ENCODE measurements around the gene ECM1. TPM values are rescaled to one million over a fixed set of nuclear protein-coding genes. Genes with fewer than 3 reads are reported as not detected.

The ECM1 gene
- total RNA-seq, 1 experiment from 2014 or later, result 1.4 TPM

GRCh38 chr1:150472601-150473200 lies 35.2 kb upstream of the ECM1 start:
- Histone ChIP-seq H2AFZ (ENCODE audit: low read length) (no peak overlapping the region), H3K23ac (ENCODE audit: insufficient read length, low read depth, low read length) (no peak overlapping the region), H4K8ac (replicated peaks; ENCODE audit: insufficient read length, low read depth, low read length) (no peak overlapping the region), H3K27me3 (ENCODE audit: insufficient read depth, low read length) (no peaks in the 10 kb centered on the region), H3K9me3 (ENCODE audit: control insufficient read depth, low read depth, low read length) (no peaks in the 10 kb centered on the region), H3K79me1 (ENCODE audit: insufficient read depth, low read depth, low read length, poor library complexity, severe bottlenecking) (no peaks in the 10 kb centered on the region), H3K23me2 (ENCODE audit: insufficient read length, low read depth, low read length, poor library complexity, severe bottlenecking) (no peaks in the 10 kb centered on the region), H2BK12ac (ENCODE audit: insufficient read length, low read depth, low read length) (no peak overlapping the region), H2BK5ac (ENCODE audit: insufficient read length, low read length) (no peak overlapping the region), H3K14ac (ENCODE audit: insufficient read depth, low read length) (no peak overlapping the region), H3K9ac (ENCODE audit: extremely low read depth, insufficient read length, low read length) (no peak overlapping the region), H3K27ac (ENCODE audit: insufficient read length, low read depth, low read length) (no peak overlapping the region), H4K91ac (ENCODE audit: insufficient read length, low read depth, low read length) (no peak overlapping the region), H3K4ac (ENCODE audit: low read depth, low read length) (no peak overlapping the region), H3T11ph (ENCODE audit: low read length) (no peak overlapping the region), H3K4me1 (ENCODE audit: insufficient read depth, low read length) (no peaks in the 10 kb centered on the region; the same call in 1 of the 2 replicates), H4K5ac (ENCODE audit: insufficient read length, low read depth, low read length) (no peak overlapping the region), H3K4me2 (ENCODE audit: insufficient read depth, insufficient read length, low read length) (no peak overlapping the region), H2BK120ac (ENCODE audit: low read depth, low read length, poor library complexity, severe bottlenecking) (no peak overlapping the region), H2BK15ac (ENCODE audit: low read depth, low read length) (no peak overlapping the region), H3K56ac (ENCODE audit: insufficient read length, low read depth, low read length) (no peak overlapping the region), H4K20me1 (ENCODE audit: control insufficient read depth, insufficient read depth, insufficient read length) (no peaks in the 10 kb centered on the region), H2AK5ac (ENCODE audit: insufficient read length, low read length) (no peak overlapping the region), H3K18ac (ENCODE audit: insufficient read length, low read depth, low read length) (no peak overlapping the region), H3K79me2 (ENCODE audit: insufficient read depth, low read length) (no peaks in the 10 kb centered on the region), H2BK20ac (ENCODE audit: low read depth, low read length, poor library complexity, severe bottlenecking) (no peak overlapping the region)
- DNase-seq, result no peak
- Mint-ChIP-seq H3K4me1 (peaks cover 9 to 16% of the 10 kb centered on the region in 2 experiments), H3K27ac (peak overlapping the region; percentile 54 to 64 (median 57); a peak in 4 of 7 replicates), H3K4me3 (no peak overlapping the region), H3K27me3 (ENCODE audit: low read depth) (no peaks in the 10 kb centered on the region), H3K36me3 (ENCODE audit: insufficient read depth in 1 of 3, low read depth in 3 of 3) (peaks cover 23 to 35% (median 31%) of the 10 kb centered on the region in 3 experiments), H3K9me3 (no peaks in the 10 kb centered on the region)
- no CpG with 5 or more reads among the region's 10 CpGs for WGBS (ENCODE audit: extremely low coverage, insufficient read length, low lambda C conversion rate)
- no peak for TF ChIP-seq CTCF (conservative IDR thresholded peaks at IDR 0.05)

Measured in H9 (cell line).